ENCODE measurements around the gene LRRC7.

LRRC7 gene

GRCh38 chr1:70164350-70164749, 596.6 kb downstream of the LRRC7 start:
- DNase-seq: no peak
- TF ChIP-seq POLR2A (IDR thresholded peaks at IDR 0.05; ENCODE audit: low read length) (no peak), GATA1 (IDR thresholded peaks at IDR 0.05; ENCODE audit: low read depth, low read length) (no peak)

- TF ChIP-seq POLR2A (IDR thresholded peaks at IDR 0.05; ENCODE audit: low read length) (no peak), GATA1 (IDR thresholded peaks at IDR 0.05; ENCODE audit: low read depth, low read length) (no peak)
- no peak for DNase-seq
Measured at GRCh38 chr1:70168283-70168682, 600.6 kb downstream of the LRRC7 start.

GRCh38 chr1:70169018-70169839, 601.5 kb downstream of the LRRC7 start:
- TF ChIP-seq POLR2A (IDR thresholded peaks at IDR 0.05; ENCODE audit: low read length) (no peak), GATA1 (IDR thresholded peaks at IDR 0.05; ENCODE audit: low read depth, low read length) (no peak)
- no peak for DNase-seq

GRCh38 chr1:70171512-70171911, 603.8 kb downstream of the LRRC7 start:
- TF ChIP-seq GATA1 (IDR thresholded peaks at IDR 0.05; ENCODE audit: low read depth, low read length): no peak
- TF ChIP-seq POLR2A (IDR thresholded peaks at IDR 0.05; ENCODE audit: low read length): no peak
- DNase-seq: no peak

All from erythroblast (primary cell).